Measurements from ENCODE around the gene BCL2L13. TPM values are rescaled to one million over a fixed set of nuclear protein-coding genes. Genes with fewer than 3 reads are reported as not detected.

Gene BCL2L13
- total RNA-seq, 4 donors from 2014 or later, result 56.6 to 71.3 (median 68.9) TPM

- H3K4me1 ChIP-seq, result peaks cover 35% of the 10 kb centered on the region
- H3K27me3 ChIP-seq, result no peaks in the 10 kb centered on the region
- DNase-seq (ENCODE audit: low spot score in 2 of 2), result peak; percentile 98
- H3K27ac ChIP-seq, result peak within 1 kb of the TSS; percentile 95
- H3K9me3 ChIP-seq, result no peaks in the 10 kb centered on the region
- H3K4me3 ChIP-seq, result peak within 1 kb of the TSS; percentile 93
- H3K36me3 ChIP-seq, result no peaks in the 10 kb centered on the region
- WGBS, result under 1% methylated on average over 39 of the region's 45 CpGs
- TF ChIP-seq POLR2AphosphoS5 (IDR thresholded peaks at IDR 0.05) (peak in 2 of 3 donors; percentile 72 to 84), CTCF (IDR thresholded peaks at IDR 0.05) (no peak), POLR2A (IDR thresholded peaks at IDR 0.05) (peak in 1 of 2 donors; percentile 91), EP300 (IDR thresholded peaks at IDR 0.05) (peak; percentile 14)
Measured at GRCh38 chr22:17628406-17629172, 10.0 kb upstream of the BCL2L13 start, which contains the start of gene ATP6V1E1. TSS of gene ATP6V1E1 (minus strand) at chr22:17628749. CDS start at chr22:17628635, 114 bp downstream.

- Histone ChIP-seq H3K27me3 (no peaks in the 10 kb centered on the region), H3K4me1 (peaks cover 40% of the 10 kb centered on the region), H3K36me3 (no peaks in the 10 kb centered on the region), H3K4me3 (peak overlapping the region; percentile 93), H3K9me3 (no peaks in the 10 kb centered on the region), H3K27ac (peak overlapping the region; percentile 95)
- 0% methylated on average over 1 of the region's 1 CpG for WGBS
- DNase-seq (ENCODE audit: low spot score in 2 of 2), result no peak
- no peak for TF ChIP-seq POLR2A (IDR thresholded peaks at IDR 0.05)
- peak; percentile 4 for TF ChIP-seq EP300 (IDR thresholded peaks at IDR 0.05)
Measured at GRCh38 chr22:17629173-17629489, 9.4 kb upstream of the BCL2L13 start.

GRCh38 chr22:17629641-17630040 lies 8.9 kb upstream of the BCL2L13 start:
- H3K27ac ChIP-seq, result no peak overlapping the region
- no peaks in the 10 kb centered on the region for H3K27me3 ChIP-seq
- peaks cover 45% of the 10 kb centered on the region for H3K4me1 ChIP-seq
- 76% methylated on average over 7 of the region's 7 CpGs for WGBS
- TF ChIP-seq CTCF (IDR thresholded peaks at IDR 0.05) (no peak), POLR2A (IDR thresholded peaks at IDR 0.05) (no peak), EP300 (IDR thresholded peaks at IDR 0.05) (no peak), POLR2AphosphoS5 (IDR thresholded peaks at IDR 0.05) (no peak)
- no peak for DNase-seq (ENCODE audit: low spot score in 2 of 2)
- H3K4me3 ChIP-seq, result no peak overlapping the region
- no peaks in the 10 kb centered on the region for H3K36me3 ChIP-seq
- H3K9me3 ChIP-seq, result no peaks in the 10 kb centered on the region

GRCh38 chr22:17631076-17631565 lies 7.4 kb upstream of the BCL2L13 start:
- no peak overlapping the region for H3K4me3 ChIP-seq
- no peaks in the 10 kb centered on the region for H3K27me3 ChIP-seq
- no peak for TF ChIP-seq POLR2A (IDR thresholded peaks at IDR 0.05)
- TF ChIP-seq EP300 (IDR thresholded peaks at IDR 0.05), result no peak
- no peak for TF ChIP-seq POLR2AphosphoS5 (IDR thresholded peaks at IDR 0.05)
- no peak overlapping the region for H3K27ac ChIP-seq
- DNase-seq (ENCODE audit: low spot score in 2 of 2), result no peak
- no peaks in the 10 kb centered on the region for H3K36me3 ChIP-seq
- 73% methylated on average over 9 of the region's 9 CpGs for WGBS
- H3K9me3 ChIP-seq, result no peaks in the 10 kb centered on the region
- H3K4me1 ChIP-seq, result peaks cover 45% of the 10 kb centered on the region

GRCh38 chr22:17633217-17633997 lies 5.2 kb upstream of the BCL2L13 start:
- Histone ChIP-seq H3K36me3 (no peaks in the 10 kb centered on the region), H3K4me3 (no peak overlapping the region), H3K27me3 (no peaks in the 10 kb centered on the region), H3K27ac (peak overlapping the region; percentile 88), H3K9me3 (no peaks in the 10 kb centered on the region), H3K4me1 (peaks cover 35% of the 10 kb centered on the region)
- TF ChIP-seq POLR2A (IDR thresholded peaks at IDR 0.05) (no peak), CTCF (IDR thresholded peaks at IDR 0.05) (no peak), EP300 (IDR thresholded peaks at IDR 0.05) (no peak), POLR2AphosphoS5 (IDR thresholded peaks at IDR 0.05) (no peak)
- no peak for DNase-seq (ENCODE audit: low spot score in 2 of 2)
- 54% methylated on average over 4 of the region's 4 CpGs for WGBS

GRCh38 chr22:17633998-17634323 lies 4.6 kb upstream of the BCL2L13 start:
- H3K36me3 ChIP-seq, result no peaks in the 10 kb centered on the region
- TF ChIP-seq POLR2A (IDR thresholded peaks at IDR 0.05) (no peak), POLR2AphosphoS5 (IDR thresholded peaks at IDR 0.05) (no peak), EP300 (IDR thresholded peaks at IDR 0.05) (no peak), CTCF (IDR thresholded peaks at IDR 0.05) (no peak)
- no peak overlapping the region for H3K4me3 ChIP-seq
- no peak for DNase-seq (ENCODE audit: low spot score in 2 of 2)
- WGBS, result 60% methylated on average over 3 of the region's 3 CpGs
- H3K4me1 ChIP-seq, result peaks cover 35% of the 10 kb centered on the region
- no peaks in the 10 kb centered on the region for H3K27me3 ChIP-seq
- no peaks in the 10 kb centered on the region for H3K9me3 ChIP-seq
- peak overlapping the region; percentile 88 for H3K27ac ChIP-seq
